ENCODE measurements around the gene CENPE.

GRCh38 chr4:103201253-103201652 is 3.1 kb upstream of the CENPE start:
- no peak for TF ChIP-seq ZFX (IDR thresholded peaks at IDR 0.05; ENCODE audit: borderline replicate concordance)
- no peak for TF ChIP-seq CTCF (IDR thresholded peaks at IDR 0.05)

Data from 22Rv1 (cell line).